HL-60 (cell line): Measurements from ENCODE around the gene HMGXB4.

Experiments
- DNase-seq, 2 experiments: peaks; one replicate each; pipeline ENCODE4 v3.0.0-alpha.2; 2010 to 2020; ENCODE audit warnings: low read depth in 1 of 2, low spot score in 1 of 2
- H3K27ac ChIP-seq: fragments of 250-450 bp; sonication (Bioruptor Pico); replicated peaks from 2 replicates; pipeline ENCODE4 v1.5.1; 2020; ENCODE audit warnings: mild to moderate bottlenecking, moderate library complexity
- H3K27me3 ChIP-seq: fragments of 250-450 bp; sonication (Bioruptor Pico); 2 replicates; pipeline ENCODE4 v1.5.1; 2021; ENCODE audit warnings: mild to moderate bottlenecking, moderate library complexity; ENCODE audit not compliant: insufficient read depth, poor library complexity, severe bottlenecking
- H3K4me3 ChIP-seq: replicated peaks from 2 replicates; pipeline ENCODE4 v1.5.1; 2011; ENCODE audit warnings: mild to moderate bottlenecking, control low read depth, low read length; ENCODE audit not compliant: insufficient read depth
- GABPA ChIP-seq: IDR thresholded peaks from 2 replicates; pipeline ENCODE4 v1.6.1; 2012; ENCODE audit warnings: low read depth
- POLR2AphosphoS5 ChIP-seq: IDR thresholded peaks from 2 replicates; pipeline ENCODE4 v1.6.1; 2012; ENCODE audit warnings: low read depth
- SPI1 ChIP-seq: IDR thresholded peaks from 2 replicates; pipeline ENCODE4 v1.6.1; 2012; ENCODE audit warnings: low read depth, mild to moderate bottlenecking, borderline replicate concordance
- TF ChIP-seq, protein P1 (sequence below): IDR thresholded peaks from one replicate; pipeline ENCODE4 v1.5.1; 2011; ENCODE audit warnings: low read length, control low read depth, inconsistent platforms; ENCODE audit not compliant: insufficient read depth
- TF ChIP-seq, protein P2 (sequence below): IDR thresholded peaks from 2 replicates; pipeline ENCODE4 v1.6.1; 2012; ENCODE audit warnings: low read depth; ENCODE audit not compliant: insufficient replicate concordance

HMGXB4 gene

DNA sequence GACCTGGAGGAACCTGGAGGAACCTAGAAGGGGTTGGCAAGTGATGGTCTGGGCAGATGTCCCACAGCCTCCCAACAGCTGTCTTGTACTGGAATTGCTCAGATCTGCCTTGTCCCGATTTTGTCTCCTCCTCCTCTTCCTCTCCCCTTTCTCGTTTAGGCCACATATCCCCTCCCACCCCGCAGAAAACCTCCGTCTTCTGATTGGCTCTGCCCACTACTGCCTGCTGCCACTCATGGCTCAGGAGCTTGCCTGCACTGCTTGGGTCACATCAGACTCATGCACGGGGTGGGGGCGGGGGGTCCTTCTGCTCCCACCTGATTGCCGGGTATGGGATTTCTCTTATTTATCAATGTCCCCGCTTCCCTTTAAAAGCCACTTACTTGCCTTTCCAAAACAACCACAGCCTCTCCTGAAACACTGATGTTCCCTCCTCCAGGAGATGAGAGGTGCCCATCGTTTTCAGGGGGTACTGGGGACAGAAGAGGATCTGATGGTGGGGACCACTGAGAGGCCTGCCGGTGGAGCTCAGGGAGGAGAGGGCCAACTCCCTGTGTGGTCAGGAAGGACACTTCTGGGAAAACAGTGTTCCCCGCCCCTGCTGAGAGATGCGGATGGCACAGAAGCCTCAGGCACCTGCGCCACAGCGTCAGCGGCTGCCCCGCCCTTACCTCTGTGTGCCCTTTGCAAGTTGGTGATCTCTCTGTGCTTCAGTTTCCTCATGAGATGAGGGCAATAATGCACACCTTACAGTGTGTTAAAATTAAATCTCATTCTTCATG, 57.1 kb downstream of the HMGXB4 start:
- no peak overlapping the region for H3K4me3 ChIP-seq
- H3K27me3 ChIP-seq: no peaks in the 10 kb centered on the region
- no peak for TF ChIP-seq POLR2AphosphoS5
- DNase-seq: no peak
- no peak overlapping the region for H3K27ac ChIP-seq

DNA sequence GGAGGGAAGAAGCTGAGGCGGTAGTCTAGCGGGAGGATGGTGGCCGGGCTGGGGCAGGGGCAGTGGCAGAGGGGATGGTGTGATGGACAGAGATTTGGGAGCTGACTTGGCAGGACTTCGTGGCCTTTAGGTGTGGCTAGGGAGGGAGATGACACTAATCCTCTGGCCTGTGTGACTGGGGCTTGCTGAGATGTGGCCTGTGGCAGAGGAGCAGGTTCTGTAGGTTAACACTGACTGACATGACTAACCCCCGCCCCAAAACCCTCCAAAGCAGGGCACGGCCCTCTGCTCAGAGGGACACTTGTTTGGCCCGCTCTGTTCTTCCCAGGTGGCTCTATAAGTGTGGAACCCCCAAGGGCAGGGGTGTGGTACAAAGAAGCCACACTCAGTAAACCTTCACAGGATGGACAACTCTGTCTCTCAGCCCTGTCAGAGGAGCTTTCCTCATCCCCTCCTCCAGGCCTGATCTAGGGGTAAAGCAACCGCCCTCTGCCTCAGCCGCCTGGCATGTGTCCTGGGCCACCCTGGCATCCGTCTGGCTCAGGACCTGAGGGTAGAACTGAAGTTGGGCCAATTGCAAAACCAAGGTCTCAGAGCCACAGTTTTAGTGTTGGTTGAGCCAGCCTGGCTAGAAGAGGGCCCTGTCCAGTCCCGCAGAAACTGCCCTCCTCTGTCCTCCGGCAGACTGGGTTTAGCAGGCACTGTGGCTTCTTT, 58.0 kb downstream of the HMGXB4 start:
- Histone ChIP-seq H3K4me3 (no peak overlapping the region), H3K27ac (no peak overlapping the region), H3K27me3 (no peaks in the 10 kb centered on the region)
- DNase-seq: no peak
- TF ChIP-seq, protein P1, sequence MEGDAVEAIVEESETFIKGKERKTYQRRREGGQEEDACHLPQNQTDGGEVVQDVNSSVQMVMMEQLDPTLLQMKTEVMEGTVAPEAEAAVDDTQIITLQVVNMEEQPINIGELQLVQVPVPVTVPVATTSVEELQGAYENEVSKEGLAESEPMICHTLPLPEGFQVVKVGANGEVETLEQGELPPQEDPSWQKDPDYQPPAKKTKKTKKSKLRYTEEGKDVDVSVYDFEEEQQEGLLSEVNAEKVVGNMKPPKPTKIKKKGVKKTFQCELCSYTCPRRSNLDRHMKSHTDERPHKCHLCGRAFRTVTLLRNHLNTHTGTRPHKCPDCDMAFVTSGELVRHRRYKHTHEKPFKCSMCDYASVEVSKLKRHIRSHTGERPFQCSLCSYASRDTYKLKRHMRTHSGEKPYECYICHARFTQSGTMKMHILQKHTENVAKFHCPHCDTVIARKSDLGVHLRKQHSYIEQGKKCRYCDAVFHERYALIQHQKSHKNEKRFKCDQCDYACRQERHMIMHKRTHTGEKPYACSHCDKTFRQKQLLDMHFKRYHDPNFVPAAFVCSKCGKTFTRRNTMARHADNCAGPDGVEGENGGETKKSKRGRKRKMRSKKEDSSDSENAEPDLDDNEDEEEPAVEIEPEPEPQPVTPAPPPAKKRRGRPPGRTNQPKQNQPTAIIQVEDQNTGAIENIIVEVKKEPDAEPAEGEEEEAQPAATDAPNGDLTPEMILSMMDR: no peak
- TF ChIP-seq POLR2AphosphoS5 (no peak), SPI1 (no peak), GABPA (no peak)
- TF ChIP-seq, protein P2, sequence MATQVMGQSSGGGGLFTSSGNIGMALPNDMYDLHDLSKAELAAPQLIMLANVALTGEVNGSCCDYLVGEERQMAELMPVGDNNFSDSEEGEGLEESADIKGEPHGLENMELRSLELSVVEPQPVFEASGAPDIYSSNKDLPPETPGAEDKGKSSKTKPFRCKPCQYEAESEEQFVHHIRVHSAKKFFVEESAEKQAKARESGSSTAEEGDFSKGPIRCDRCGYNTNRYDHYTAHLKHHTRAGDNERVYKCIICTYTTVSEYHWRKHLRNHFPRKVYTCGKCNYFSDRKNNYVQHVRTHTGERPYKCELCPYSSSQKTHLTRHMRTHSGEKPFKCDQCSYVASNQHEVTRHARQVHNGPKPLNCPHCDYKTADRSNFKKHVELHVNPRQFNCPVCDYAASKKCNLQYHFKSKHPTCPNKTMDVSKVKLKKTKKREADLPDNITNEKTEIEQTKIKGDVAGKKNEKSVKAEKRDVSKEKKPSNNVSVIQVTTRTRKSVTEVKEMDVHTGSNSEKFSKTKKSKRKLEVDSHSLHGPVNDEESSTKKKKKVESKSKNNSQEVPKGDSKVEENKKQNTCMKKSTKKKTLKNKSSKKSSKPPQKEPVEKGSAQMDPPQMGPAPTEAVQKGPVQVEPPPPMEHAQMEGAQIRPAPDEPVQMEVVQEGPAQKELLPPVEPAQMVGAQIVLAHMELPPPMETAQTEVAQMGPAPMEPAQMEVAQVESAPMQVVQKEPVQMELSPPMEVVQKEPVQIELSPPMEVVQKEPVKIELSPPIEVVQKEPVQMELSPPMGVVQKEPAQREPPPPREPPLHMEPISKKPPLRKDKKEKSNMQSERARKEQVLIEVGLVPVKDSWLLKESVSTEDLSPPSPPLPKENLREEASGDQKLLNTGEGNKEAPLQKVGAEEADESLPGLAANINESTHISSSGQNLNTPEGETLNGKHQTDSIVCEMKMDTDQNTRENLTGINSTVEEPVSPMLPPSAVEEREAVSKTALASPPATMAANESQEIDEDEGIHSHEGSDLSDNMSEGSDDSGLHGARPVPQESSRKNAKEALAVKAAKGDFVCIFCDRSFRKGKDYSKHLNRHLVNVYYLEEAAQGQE: no peak

DNA sequence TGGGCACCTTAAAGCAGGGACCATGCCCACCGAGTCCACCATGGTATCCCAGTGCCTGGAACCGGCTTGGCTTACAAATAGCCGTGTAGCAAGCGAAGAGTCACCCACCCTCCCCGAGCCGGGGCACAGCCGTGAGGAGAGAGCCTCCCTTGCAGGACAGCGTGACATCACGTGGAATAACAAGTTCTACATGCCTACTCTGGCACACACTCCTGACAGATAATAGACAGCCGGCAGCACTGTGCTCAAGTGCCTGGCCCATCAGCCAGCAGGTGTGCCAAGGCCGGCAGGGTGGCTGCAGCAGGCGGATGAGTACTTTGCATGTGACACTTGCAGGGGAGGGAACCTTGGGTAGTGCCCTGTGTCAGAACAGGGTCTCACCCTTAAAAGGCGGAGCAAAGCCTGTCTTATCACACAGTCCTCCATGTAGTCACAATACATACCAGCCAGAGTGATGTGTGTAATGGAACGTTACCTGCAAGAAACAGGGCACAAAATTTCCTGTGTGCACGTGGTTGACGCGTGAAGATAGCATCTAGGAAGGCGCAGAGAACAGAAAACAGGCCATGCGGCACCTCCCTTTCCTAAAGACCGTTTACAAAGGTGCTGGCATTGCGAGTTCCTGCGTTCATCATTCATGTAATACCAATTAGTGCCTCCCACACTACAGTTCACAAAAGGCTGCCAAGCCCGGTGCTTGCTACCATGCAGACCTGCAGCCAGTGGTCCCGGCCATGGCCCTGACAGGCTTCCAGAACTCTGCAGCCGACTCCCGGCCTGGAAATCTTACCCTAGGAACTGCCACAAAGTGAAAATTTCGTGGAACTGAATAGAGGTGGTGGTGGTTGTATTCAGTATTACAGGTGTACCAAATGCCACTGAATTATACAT, 58.8 kb downstream of the HMGXB4 start:
- no peak for DNase-seq
- Histone ChIP-seq H3K4me3 (no peak overlapping the region), H3K27ac (no peak overlapping the region), H3K27me3 (no peaks in the 10 kb centered on the region)
- TF ChIP-seq, protein P1: no peak
- TF ChIP-seq POLR2AphosphoS5 (no peak), GABPA (no peak), SPI1 (no peak)
- TF ChIP-seq, protein P2: no peak

DNA sequence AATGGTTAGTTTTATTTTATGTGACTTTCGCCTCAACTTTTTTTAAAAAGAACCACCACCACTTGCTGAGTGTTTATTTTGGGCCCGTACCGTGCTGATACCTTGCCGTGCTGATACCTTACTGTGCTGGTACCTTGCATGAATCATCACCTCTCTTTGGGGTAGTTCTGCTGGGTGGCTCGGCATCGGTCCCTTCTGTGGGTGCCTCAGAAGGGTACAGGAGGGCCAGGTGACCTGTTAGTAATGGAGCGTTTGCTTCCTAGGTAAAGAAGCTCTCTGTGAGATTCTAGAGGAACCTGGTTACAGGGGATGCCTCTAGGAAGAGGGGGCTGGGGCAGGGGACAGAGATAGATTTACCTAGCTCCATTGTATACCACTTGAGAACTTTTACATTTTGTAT, 59.5 kb downstream of the HMGXB4 start:
- H3K27ac ChIP-seq: no peak overlapping the region
- no peak overlapping the region for H3K4me3 ChIP-seq
- no peak for DNase-seq
- TF ChIP-seq, protein P2: no peak
- TF ChIP-seq SPI1 (no peak), POLR2AphosphoS5 (no peak), GABPA (no peak)
- TF ChIP-seq, protein P1: no peak
- H3K27me3 ChIP-seq: no peaks in the 10 kb centered on the region
